Measurements from ENCODE around the gene SYT9. TPM values are rescaled to one million over a fixed set of nuclear protein-coding genes. Genes with fewer than 3 reads are reported as not detected.

Gene SYT9
- total RNA-seq, 1 donor from 2014 or later: 2.9 TPM

DNA sequence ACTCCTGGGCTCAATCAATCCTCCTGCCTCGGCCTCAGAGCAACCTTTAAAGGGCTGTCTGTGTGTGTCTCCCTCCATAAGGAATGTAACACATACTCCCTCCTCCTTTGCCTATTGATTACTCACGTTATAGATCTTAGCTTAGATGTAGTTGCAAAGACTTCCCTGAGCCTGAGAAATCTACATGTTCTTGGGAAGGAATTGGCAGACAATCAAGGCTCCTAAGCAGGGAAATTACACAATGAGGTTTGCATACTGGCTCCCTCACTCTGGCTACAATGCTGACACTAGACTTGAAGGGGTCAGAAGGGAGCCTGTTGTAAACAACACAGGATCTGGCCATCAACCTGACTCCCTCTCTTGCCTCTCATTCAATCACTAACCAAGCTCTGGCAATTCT is 228.4 kb downstream of the SYT9 start:
- TF ChIP-seq POLR2AphosphoS5 (IDR thresholded peaks at IDR 0.05; ENCODE audit: insufficient read depth in 1 of 2, low read depth in 1 of 2) (no peak), POLR2A (IDR thresholded peaks at IDR 0.05) (no peak)
- TF ChIP-seq, protein P1, sequence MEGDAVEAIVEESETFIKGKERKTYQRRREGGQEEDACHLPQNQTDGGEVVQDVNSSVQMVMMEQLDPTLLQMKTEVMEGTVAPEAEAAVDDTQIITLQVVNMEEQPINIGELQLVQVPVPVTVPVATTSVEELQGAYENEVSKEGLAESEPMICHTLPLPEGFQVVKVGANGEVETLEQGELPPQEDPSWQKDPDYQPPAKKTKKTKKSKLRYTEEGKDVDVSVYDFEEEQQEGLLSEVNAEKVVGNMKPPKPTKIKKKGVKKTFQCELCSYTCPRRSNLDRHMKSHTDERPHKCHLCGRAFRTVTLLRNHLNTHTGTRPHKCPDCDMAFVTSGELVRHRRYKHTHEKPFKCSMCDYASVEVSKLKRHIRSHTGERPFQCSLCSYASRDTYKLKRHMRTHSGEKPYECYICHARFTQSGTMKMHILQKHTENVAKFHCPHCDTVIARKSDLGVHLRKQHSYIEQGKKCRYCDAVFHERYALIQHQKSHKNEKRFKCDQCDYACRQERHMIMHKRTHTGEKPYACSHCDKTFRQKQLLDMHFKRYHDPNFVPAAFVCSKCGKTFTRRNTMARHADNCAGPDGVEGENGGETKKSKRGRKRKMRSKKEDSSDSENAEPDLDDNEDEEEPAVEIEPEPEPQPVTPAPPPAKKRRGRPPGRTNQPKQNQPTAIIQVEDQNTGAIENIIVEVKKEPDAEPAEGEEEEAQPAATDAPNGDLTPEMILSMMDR (IDR thresholded peaks at IDR 0.05): no peak
- intact Hi-C loops (cut with DNase I): no loop called here
- no peak for DNase-seq (ENCODE audit: extremely low spot score in 2 of 2)

DNA sequence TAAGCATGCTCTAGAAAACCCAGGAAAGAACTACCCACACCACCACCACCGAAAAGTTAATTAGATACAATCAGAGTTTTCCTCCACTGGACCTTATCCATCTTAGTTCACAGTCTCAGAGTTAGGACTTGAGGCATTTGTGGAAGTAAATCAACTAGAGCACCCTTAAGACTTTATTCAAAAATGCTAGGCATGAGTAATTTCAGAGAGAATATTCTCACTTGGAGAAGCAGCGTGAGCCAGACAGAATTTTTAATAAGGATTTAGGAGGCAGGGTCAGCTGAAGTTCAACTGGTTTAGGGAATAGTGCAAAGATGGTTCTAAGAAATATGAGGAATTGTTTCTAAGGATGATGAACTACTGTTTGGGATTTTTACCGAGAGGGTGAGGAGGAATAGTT is 232.4 kb downstream of the SYT9 start:
- Histone ChIP-seq H3K27me3 (no peaks in the 10 kb centered on the region), H3K4me1 (no peaks in the 10 kb centered on the region), H3K36me3 (no peaks in the 10 kb centered on the region), H3K4me3 (no peak overlapping the region), H3K27ac (peak overlapping the region; percentile 63), H3K9me3 (no peaks in the 10 kb centered on the region)
- intact Hi-C loops (cut with DNase I): no loop called here
- TF ChIP-seq POLR2AphosphoS5 (IDR thresholded peaks at IDR 0.05; ENCODE audit: insufficient read depth in 1 of 2, low read depth in 1 of 2): no peak
- TF ChIP-seq, protein P1 (IDR thresholded peaks at IDR 0.05): no peak
- no peak for TF ChIP-seq POLR2A (IDR thresholded peaks at IDR 0.05)
- no peak for DNase-seq (ENCODE audit: extremely low spot score in 2 of 2)

More for the DNA sequence above, 228.4 kb downstream of the SYT9 start:
- H3K4me3 ChIP-seq: no peak overlapping the region
- no peak overlapping the region for H3K27ac ChIP-seq
- H3K9me3 ChIP-seq: no peaks in the 10 kb centered on the region
- H3K36me3 ChIP-seq: no peaks in the 10 kb centered on the region
- no peaks in the 10 kb centered on the region for H3K4me1 ChIP-seq
- H3K27me3 ChIP-seq: no peaks in the 10 kb centered on the region

DNA sequence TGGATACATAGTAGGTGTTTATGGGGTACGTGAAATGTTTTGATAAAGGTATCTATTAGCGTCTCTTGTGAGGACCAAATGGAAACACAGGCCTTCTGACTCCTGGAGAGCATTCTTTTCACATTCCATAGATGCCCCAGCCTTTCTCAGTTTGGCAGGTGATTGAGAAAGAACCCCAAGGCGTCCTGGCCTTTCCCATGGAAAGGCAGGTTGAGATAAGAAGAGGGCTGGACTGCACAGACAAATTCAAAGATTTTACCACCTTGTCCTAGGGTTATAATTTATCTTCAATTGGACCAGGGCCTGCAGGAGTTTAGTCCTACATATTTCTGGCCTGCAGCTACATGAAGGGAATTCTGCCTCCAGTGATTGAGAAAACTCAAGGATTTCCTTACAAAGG is 232.9 kb downstream of the SYT9 start:
- Histone ChIP-seq H3K27ac (peak overlapping the region; percentile 63), H3K36me3 (no peaks in the 10 kb centered on the region), H3K4me1 (no peaks in the 10 kb centered on the region), H3K27me3 (no peaks in the 10 kb centered on the region), H3K4me3 (peak overlapping the region in 1 of 2 donors; percentile 50), H3K9me3 (no peaks in the 10 kb centered on the region)
- no peak for TF ChIP-seq POLR2AphosphoS5 (IDR thresholded peaks at IDR 0.05; ENCODE audit: insufficient read depth in 1 of 2, low read depth in 1 of 2)
- TF ChIP-seq, protein P1 (IDR thresholded peaks at IDR 0.05): no peak
- TF ChIP-seq POLR2A (IDR thresholded peaks at IDR 0.05): no peak
- no peak for DNase-seq (ENCODE audit: extremely low spot score in 2 of 2)
- intact Hi-C loops (cut with DNase I): no loop called here

DNA sequence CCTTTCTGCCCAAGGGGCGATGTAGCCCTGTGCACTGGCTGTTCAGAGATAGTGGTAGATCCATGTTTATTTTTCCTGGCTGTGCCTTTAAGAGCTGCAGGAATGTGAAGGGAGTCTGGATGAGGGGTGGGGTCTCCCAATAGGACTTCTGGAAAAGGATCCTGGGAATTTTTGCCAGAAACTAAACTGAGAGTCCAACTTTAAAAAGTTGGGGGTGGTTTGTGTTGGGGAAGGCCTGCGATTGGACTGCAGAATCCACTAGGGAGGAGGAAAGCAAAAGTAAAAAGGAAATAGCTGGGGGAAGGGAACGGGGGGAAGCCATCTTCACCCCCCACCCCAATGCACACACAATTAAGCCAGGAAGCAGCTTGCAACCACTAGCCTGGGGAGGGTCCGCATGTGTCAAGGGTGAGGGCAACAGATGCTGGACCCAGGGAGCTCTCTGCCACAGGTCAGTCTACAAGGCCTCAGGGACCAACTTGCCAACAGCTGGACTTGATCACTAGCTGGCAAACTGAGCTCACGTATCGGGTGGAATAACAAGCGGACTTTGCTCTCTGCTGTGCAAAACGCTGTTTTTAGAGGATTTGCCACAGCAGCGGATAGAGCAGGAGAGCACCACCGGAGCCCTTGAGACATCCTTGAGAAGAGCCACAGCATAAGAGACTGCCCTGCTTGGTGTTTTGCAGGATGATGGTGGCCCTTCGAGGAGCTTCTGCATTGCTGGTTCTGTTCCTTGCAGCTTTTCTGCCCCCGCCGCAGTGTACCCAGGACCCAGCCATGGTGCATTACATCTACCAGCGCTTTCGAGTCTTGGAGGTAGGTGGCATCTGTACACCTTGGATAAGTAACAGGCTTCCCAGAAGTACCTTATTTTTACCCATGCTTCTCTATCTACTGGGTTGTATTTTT is 233.7 kb downstream of the SYT9 start, which contains the start of gene OLFML1:
TSS of gene OLFML1 (plus strand) at position 321 of the 912 bp plus-strand sequence. CDS start at position 691, 370 bp downstream.
- H3K4me3 ChIP-seq: peak within 1 kb of the TSS; percentile 50 to 51
- no peaks in the 10 kb centered on the region for H3K27me3 ChIP-seq
- DNase-seq (ENCODE audit: extremely low spot score in 2 of 2): no peak
- no peaks in the 10 kb centered on the region for H3K4me1 ChIP-seq
- no peaks in the 10 kb centered on the region for H3K9me3 ChIP-seq
- H3K27ac ChIP-seq: peak within 1 kb of the TSS; percentile 63
- TF ChIP-seq POLR2AphosphoS5 (IDR thresholded peaks at IDR 0.05; ENCODE audit: insufficient read depth in 1 of 2, low read depth in 1 of 2): peak in 1 of 2 donors; percentile 57
- TF ChIP-seq POLR2A (IDR thresholded peaks at IDR 0.05): no peak
- intact Hi-C loops (cut with DNase I): no loop called here
- H3K36me3 ChIP-seq: no peaks in the 10 kb centered on the region

DNA sequence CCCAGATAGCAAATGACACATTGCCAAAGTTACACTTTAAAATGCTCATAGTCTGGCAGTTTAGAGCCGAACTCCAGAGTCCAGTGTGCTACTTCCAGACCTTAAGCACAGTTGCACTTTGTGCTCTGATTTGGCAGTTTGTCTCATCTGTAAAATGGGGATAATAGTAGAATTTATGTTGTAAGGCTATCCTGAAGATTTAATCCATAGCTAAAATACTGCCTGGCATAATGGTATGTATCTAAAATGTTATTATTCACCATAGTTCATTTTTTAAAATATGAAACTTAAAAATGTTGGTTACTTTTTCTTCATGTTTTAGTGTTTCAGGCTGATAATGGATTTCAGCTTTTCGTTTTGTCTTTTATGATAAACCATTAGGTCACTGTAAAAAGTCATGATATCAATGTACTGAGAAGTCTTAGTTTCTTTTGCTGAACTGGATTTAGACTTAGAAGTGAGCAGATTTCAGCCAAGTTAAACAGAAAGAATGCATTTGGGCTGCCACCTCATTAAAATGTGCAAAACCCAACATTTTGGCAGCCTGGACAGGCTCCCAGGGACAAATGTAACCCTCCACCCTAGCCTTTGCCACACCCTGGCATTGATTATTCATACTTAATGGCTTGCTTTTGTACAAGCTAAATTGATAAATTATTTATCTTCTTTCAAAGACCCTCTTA is 234.5 kb downstream of the SYT9 start:
- no peak for DNase-seq (ENCODE audit: extremely low spot score in 2 of 2)
- Histone ChIP-seq H3K9me3 (no peaks in the 10 kb centered on the region), H3K27me3 (no peaks in the 10 kb centered on the region), H3K36me3 (no peaks in the 10 kb centered on the region), H3K4me1 (no peaks in the 10 kb centered on the region), H3K27ac (peak overlapping the region; percentile 63), H3K4me3 (peak overlapping the region; percentile 50 to 51)
- TF ChIP-seq POLR2A (IDR thresholded peaks at IDR 0.05) (no peak), POLR2AphosphoS5 (IDR thresholded peaks at IDR 0.05; ENCODE audit: insufficient read depth in 1 of 2, low read depth in 1 of 2) (no peak)
- TF ChIP-seq, protein P1 (IDR thresholded peaks at IDR 0.05): no peak
- intact Hi-C loops (cut with DNase I): no loop called here

Data from vagina (tissue), 2 donors.